CD14-positive monocyte (primary cell): ENCODE measurements around the gene SNIP1. TPM values are rescaled to one million over a fixed set of nuclear protein-coding genes. Genes with fewer than 3 reads are reported as not detected.
A peak's percentile ranks its signal among the peaks of the same experiment; 100 is the strongest.

Experiments used
- DNase-seq, 3 donors: peaks; one replicate each; pipeline ENCODE4 v3.0.0-alpha.2; 2011 to 2022
- H2AFZ ChIP-seq: 2 replicates; pipeline ENCODE4 v1.6.0; 2012; ENCODE audit warnings: mild to moderate bottlenecking, low read depth, low read length, inconsistent platforms; ENCODE audit not compliant: insufficient read depth, poor library complexity, severe bottlenecking
- H3K27ac ChIP-seq, 2 donors: 1 replicate in 1 of 2; 2 replicates in 1 of 2; pipeline ENCODE4 v1.5.1; 2012 to 2013; ENCODE audit warnings: low read length in 2 of 2, control low read depth in 1 of 2, inconsistent platforms in 1 of 2, low read depth in 1 of 2, mild to moderate bottlenecking in 1 of 2
- H3K27me3 ChIP-seq, 2 donors: one replicate each; pipeline versions ENCODE4 v1.6.0 to v1.6.1; 2011 to 2013; ENCODE audit warnings: low read length in 2 of 2; ENCODE audit not compliant: control insufficient read depth in 2 of 2, insufficient read depth in 2 of 2
- H3K36me3 ChIP-seq, 2 donors: replicated peaks in 1 of 2; 1 replicate in 1 of 2; 2 replicates in 1 of 2; pipeline versions ENCODE4 v1.5.1 to v1.6.1; 2012 to 2013; ENCODE audit warnings: low read length in 2 of 2, control low read depth in 1 of 2, inconsistent platforms in 1 of 2, mild to moderate bottlenecking in 1 of 2; ENCODE audit not compliant: insufficient read depth in 2 of 2, control insufficient read depth in 1 of 2
- H3K4me1 ChIP-seq, 2 donors: 1 replicate in 1 of 2; 2 replicates in 1 of 2; pipeline versions ENCODE4 v1.5.1 to v1.6.1; 2012 to 2013; ENCODE audit warnings: low read length in 2 of 2, control low read depth in 1 of 2, inconsistent platforms in 1 of 2, mild to moderate bottlenecking in 1 of 2, moderate library complexity in 1 of 2; ENCODE audit not compliant: insufficient read depth in 2 of 2, control insufficient read depth in 1 of 2
- H3K4me2 ChIP-seq: replicated peaks from 2 replicates; pipeline ENCODE3; 2012; ENCODE audit warnings: low read length, moderate library complexity, mild to moderate bottlenecking; ENCODE audit not compliant: poor library complexity, severe bottlenecking; ENCODE audit errors: extremely low read depth
- H3K4me3 ChIP-seq, 3 experiments: fragments of 200-600 bp in 1 of 3; sonication (generic) in 1 of 3; replicated peaks in 1 of 3; 1 replicate in 2 of 3; 2 replicates in 1 of 3; pipeline ENCODE4 v1.5.1; 2011 to 2013; ENCODE audit warnings: low read length in 3 of 3, mild to moderate bottlenecking in 3 of 3, control low read depth in 2 of 3, low read depth in 2 of 3, inconsistent platforms in 1 of 3, moderate library complexity in 1 of 3
- H3K79me2 ChIP-seq: 2 replicates; pipeline ENCODE4 v1.6.0; 2012; ENCODE audit warnings: mild to moderate bottlenecking, control low read depth, inconsistent platforms, low read length, moderate library complexity; ENCODE audit not compliant: insufficient read depth
- H3K9ac ChIP-seq: 2 replicates; pipeline ENCODE4 v1.6.0; 2017; ENCODE audit warnings: low read length, mild to moderate bottlenecking; ENCODE audit not compliant: insufficient read depth, poor library complexity, severe bottlenecking
- H3K9me3 ChIP-seq, 2 donors: replicated peaks in 1 of 2; 1 replicate in 1 of 2; 2 replicates in 1 of 2; pipeline versions ENCODE4 v1.5.1 to v1.6.1; 2012 to 2013; ENCODE audit warnings: low read length in 2 of 2, control low read depth in 1 of 2; ENCODE audit not compliant: control insufficient read depth in 1 of 2, insufficient read depth in 1 of 2
- H4K20me1 ChIP-seq: 2 replicates; pipeline ENCODE4 v1.6.0; 2012; ENCODE audit warnings: mild to moderate bottlenecking, low read length, control low read depth, moderate library complexity; ENCODE audit not compliant: insufficient read depth
- H3K27ac Mint-ChIP-seq, 7 donors: one replicate each; pipeline ENCODE4 v1.8.0; 2020; ENCODE audit warnings: mild to moderate bottlenecking in 7 of 7, mixed read lengths in 7 of 7, moderate library complexity in 6 of 7, inconsistent platforms in 2 of 7
- H3K27me3 Mint-ChIP-seq, 3 donors: one replicate each; pipeline ENCODE4 v1.8.0; 2021 to 2022; ENCODE audit warnings: low read depth in 3 of 3, mild to moderate bottlenecking in 3 of 3, mixed read lengths in 3 of 3, moderate library complexity in 3 of 3, inconsistent platforms in 1 of 3
- H3K36me3 Mint-ChIP-seq, 2 donors: one replicate each; pipeline ENCODE4 v1.8.0; 2020; ENCODE audit warnings: mixed read lengths in 2 of 2, inconsistent platforms in 1 of 2, mild to moderate bottlenecking in 1 of 2
- H3K4me1 Mint-ChIP-seq: one replicate; pipeline ENCODE4 v1.8.0; 2020; ENCODE audit warnings: mild to moderate bottlenecking, mixed read lengths
- H3K4me3 Mint-ChIP-seq, 2 donors: one replicate each; pipeline ENCODE4 v1.8.0; 2020; ENCODE audit warnings: mild to moderate bottlenecking in 2 of 2, mixed read lengths in 2 of 2, moderate library complexity in 1 of 2
- H3K9me3 Mint-ChIP-seq, 7 donors: one replicate each; pipeline ENCODE4 v1.8.0; 2020 to 2022; ENCODE audit warnings: mixed read lengths in 7 of 7, mild to moderate bottlenecking in 6 of 7, moderate library complexity in 6 of 7, inconsistent platforms in 2 of 7
- WGBS: methylation state at CpG from one replicate; pipeline ENCODE4 v1.1.5; 2013; ENCODE audit warnings: missing lambda C conversion rate; ENCODE audit not compliant: insufficient coverage; 5-methylcytosine and 5-hydroxymethylcytosine counted together
- intact Hi-C, 2 donors: fragments of 100-400 bp; cut with micrococcal nuclease; formaldehyde crosslinking; loops; one replicate each; pipeline versions ENCODE4 v1.15.0 to v1.15.1; 2023
- polyA plus RNA-seq, 3 donors: library from polyadenylated mRNA; depleted of rRNA in 1 of 3; unstranded in 2 of 3; stranded (reverse) in 1 of 3; fragments of 300-500 nt in 2 of 3; fragments of >200 nt in 1 of 3; fragmentation: Illumina TruSeq in 2 of 3; gene quantifications; 1 replicate in 2 of 3; 2 replicates in 1 of 3; pipeline ENCODE4 v1.2.3, GENCODE V29; 2012 to 2021
- TF ChIP-seq, protein P1 (sequence below): fragments of 200-600 bp; IDR thresholded peaks from one replicate; pipeline ENCODE4 v1.8.0; 2022; ENCODE audit warnings: antibody characterized with exemption, mild to moderate bottlenecking

SNIP1 gene
- polyA plus RNA-seq, 3 donors, result 1.6 to 6.8 (median 3.3) TPM

DNA sequence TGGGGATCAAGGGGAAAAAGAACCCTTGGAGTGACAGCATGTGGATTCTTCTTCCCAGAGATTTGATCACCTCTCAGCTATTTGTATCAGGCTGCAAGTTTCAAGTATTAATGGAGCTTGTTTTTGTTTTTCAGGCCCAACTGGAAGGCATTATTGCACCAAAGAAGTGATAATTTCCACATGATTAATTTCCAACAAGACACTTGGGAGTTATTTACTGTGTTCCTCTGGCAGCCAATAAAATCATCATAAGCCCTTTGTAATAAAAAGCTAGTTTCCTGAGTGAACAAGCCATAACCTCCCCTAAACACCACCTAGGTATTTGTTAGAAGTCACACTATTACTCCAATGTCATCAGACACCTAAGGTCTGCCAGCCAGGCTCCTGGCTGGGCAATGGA is 10.8 kb upstream of the SNIP1 start:
- TF ChIP-seq, protein P1, sequence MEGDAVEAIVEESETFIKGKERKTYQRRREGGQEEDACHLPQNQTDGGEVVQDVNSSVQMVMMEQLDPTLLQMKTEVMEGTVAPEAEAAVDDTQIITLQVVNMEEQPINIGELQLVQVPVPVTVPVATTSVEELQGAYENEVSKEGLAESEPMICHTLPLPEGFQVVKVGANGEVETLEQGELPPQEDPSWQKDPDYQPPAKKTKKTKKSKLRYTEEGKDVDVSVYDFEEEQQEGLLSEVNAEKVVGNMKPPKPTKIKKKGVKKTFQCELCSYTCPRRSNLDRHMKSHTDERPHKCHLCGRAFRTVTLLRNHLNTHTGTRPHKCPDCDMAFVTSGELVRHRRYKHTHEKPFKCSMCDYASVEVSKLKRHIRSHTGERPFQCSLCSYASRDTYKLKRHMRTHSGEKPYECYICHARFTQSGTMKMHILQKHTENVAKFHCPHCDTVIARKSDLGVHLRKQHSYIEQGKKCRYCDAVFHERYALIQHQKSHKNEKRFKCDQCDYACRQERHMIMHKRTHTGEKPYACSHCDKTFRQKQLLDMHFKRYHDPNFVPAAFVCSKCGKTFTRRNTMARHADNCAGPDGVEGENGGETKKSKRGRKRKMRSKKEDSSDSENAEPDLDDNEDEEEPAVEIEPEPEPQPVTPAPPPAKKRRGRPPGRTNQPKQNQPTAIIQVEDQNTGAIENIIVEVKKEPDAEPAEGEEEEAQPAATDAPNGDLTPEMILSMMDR, result no peak
- no peaks in the 10 kb centered on the region for H3K27me3 ChIP-seq
- Mint-ChIP-seq H3K36me3 (peaks cover 55 to 63% of the 10 kb centered on the region in 2 donors), H3K4me1 (no peaks in the 10 kb centered on the region), H3K27ac (no peak overlapping the region), H3K9me3 (peaks cover 0 to 4% (median 0%) of the 10 kb centered on the region in 7 donors), H3K27me3 (no peaks in the 10 kb centered on the region), H3K4me3 (no peak overlapping the region)
- H3K9me3 ChIP-seq, result no peaks in the 10 kb centered on the region
- H3K4me3 ChIP-seq, result no peak overlapping the region
- no peak overlapping the region for H3K4me2 ChIP-seq
- no peaks in the 10 kb centered on the region for H4K20me1 ChIP-seq
- intact Hi-C loops, result no loop called here
- no peak for DNase-seq
- no peak overlapping the region for H3K27ac ChIP-seq
- H3K36me3 ChIP-seq, result peaks cover 56 to 73% of the 10 kb centered on the region in 2 donors
- no peaks in the 10 kb centered on the region for H3K4me1 ChIP-seq
- H3K79me2 ChIP-seq, result no peaks in the 10 kb centered on the region
- H2AFZ ChIP-seq, result no peak overlapping the region
- no peak overlapping the region for H3K9ac ChIP-seq

DNA sequence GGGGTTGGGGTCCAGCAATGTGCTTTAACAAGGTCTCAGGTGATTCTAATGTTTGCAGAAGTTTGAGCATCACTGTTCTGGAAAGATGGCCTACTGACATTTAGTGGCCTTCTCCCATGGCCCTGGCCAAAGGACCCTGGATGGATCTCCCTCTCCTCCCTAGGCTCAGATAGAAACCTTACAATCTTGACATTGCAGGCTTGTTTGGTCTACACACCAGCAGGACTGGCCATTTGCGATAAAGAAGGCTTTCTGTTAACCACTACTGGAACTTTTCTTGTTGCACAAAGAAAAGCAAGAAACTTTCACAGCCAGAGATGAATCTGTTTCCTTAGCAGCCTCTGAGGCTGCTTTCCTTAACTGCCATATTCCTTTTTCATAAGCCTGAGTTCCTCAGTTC is 8.9 kb upstream of the SNIP1 start:
- peaks cover 0 to 2% (median 0%) of the 10 kb centered on the region in 7 donors for H3K9me3 Mint-ChIP-seq
- H3K4me3 Mint-ChIP-seq, result no peak overlapping the region
- Histone ChIP-seq H3K27me3 (no peaks in the 10 kb centered on the region), H3K4me3 (no peak overlapping the region), H4K20me1 (no peaks in the 10 kb centered on the region), H3K9me3 (no peaks in the 10 kb centered on the region), H3K79me2 (no peaks in the 10 kb centered on the region), H3K4me2 (no peak overlapping the region), H3K36me3 (peaks cover 37 to 54% of the 10 kb centered on the region in 2 donors), H2AFZ (no peak overlapping the region), H3K9ac (no peak overlapping the region), H3K27ac (no peak overlapping the region), H3K4me1 (no peaks in the 10 kb centered on the region)
- DNase-seq, result no peak
- no peaks in the 10 kb centered on the region for H3K4me1 Mint-ChIP-seq
- peak overlapping the region in 1 of 7 donors; percentile 6 for H3K27ac Mint-ChIP-seq
- intact Hi-C loops, result no loop called here
- H3K27me3 Mint-ChIP-seq, result no peaks in the 10 kb centered on the region
- TF ChIP-seq, protein P1, result no peak
- peaks cover 36 to 44% of the 10 kb centered on the region in 2 donors for H3K36me3 Mint-ChIP-seq
- 100% methylated on average over 1 of the region's 1 CpG for WGBS
